Gastroesophageal sphincter (tissue), 4 donors: ENCODE results near the gene FCAR. TPM values are rescaled to one million over a fixed set of nuclear protein-coding genes. Genes with fewer than 3 reads are reported as not detected.
"Not testable (repeated sequence)": the region's sequence is repeated elsewhere in the genome, so short reads cannot be mapped to it uniquely, and the experiment has no call there.

Experiments used
- ATAC-seq: fragments of 150-250 bp; one replicate; pipeline ENCODE4 v1.9.1; 2016; ENCODE audit warnings: mild to moderate bottlenecking, moderate library complexity
- H3K27ac ChIP-seq, 4 donors: fragments of 200-600 bp; sonication (generic) in 3 of 4; 1 replicate in 3 of 4; 2 replicates in 1 of 4; pipeline ENCODE4 v1.5.1; 2016 to 2019
- H3K27me3 ChIP-seq: fragments of 200-600 bp; sonication (generic); one replicate; pipeline ENCODE4 v1.5.1; 2019
- H3K36me3 ChIP-seq, 2 donors: fragments of 200-600 bp; sonication (generic); one replicate each; pipeline ENCODE4 v1.5.1; 2019; ENCODE audit warnings: control low read depth in 1 of 2
- H3K4me1 ChIP-seq, 3 donors: fragments of 200-600 bp; sonication (generic); 1 replicate in 2 of 3; 2 replicates in 1 of 3; pipeline ENCODE4 v1.5.1; 2016 to 2019; ENCODE audit warnings: control low read depth in 2 of 3
- H3K4me3 ChIP-seq, 2 donors: fragments of 200-600 bp; sonication (generic); one replicate each; pipeline ENCODE4 v1.5.1; 2019; ENCODE audit warnings: mild to moderate bottlenecking in 1 of 2, moderate library complexity in 1 of 2
- H3K9me3 ChIP-seq, 3 donors: fragments of 200-600 bp; sonication (generic); one replicate each; pipeline ENCODE4 v1.5.1; 2017 to 2019; ENCODE audit warnings: control low read depth in 2 of 3
- EP300 ChIP-seq: sonication (generic); formaldehyde crosslinking; IDR thresholded peaks from one replicate; pipeline ENCODE4 v1.6.1; 2017; ENCODE audit warnings: antibody characterized with exemption, mild to moderate bottlenecking
- POLR2A ChIP-seq, 2 donors: fragments of 450-650 bp; IDR thresholded peaks; one replicate each; pipeline ENCODE4 v1.6.1; 2017; ENCODE audit warnings: antibody characterized with exemption in 2 of 2, mild to moderate bottlenecking in 2 of 2, moderate library complexity in 1 of 2
- POLR2AphosphoS5 ChIP-seq: sonication (generic); formaldehyde crosslinking; IDR thresholded peaks from one replicate; pipeline ENCODE4 v1.6.1; 2017; ENCODE audit warnings: antibody characterized with exemption
- WGBS, 2 donors: methylation state at CpG; one replicate each; pipeline ENCODE4 v1.1.5; 2018; ENCODE audit warnings: low coverage in 1 of 2; 5-methylcytosine and 5-hydroxymethylcytosine counted together
- total RNA-seq, 4 donors: library from RNA; depleted of rRNA; stranded (reverse); fragments of >200 nt; gene quantifications; one replicate each; pipeline ENCODE4 v1.1.0, GENCODE V29; 2016
- TF ChIP-seq, protein P1 (sequence below), 4 experiments: fragments of 200-600 bp in 2 of 4; fragments of 450-650 bp in 2 of 4; sonication (generic) in 1 of 4; IDR thresholded peaks; one replicate each; pipeline ENCODE4 v1.5.1; 2017 to 2019; ENCODE audit warnings: antibody characterized with exemption in 4 of 4, mild to moderate bottlenecking in 2 of 4, moderate library complexity in 2 of 4

FCAR gene
- total RNA-seq, 4 donors from 2014 or later = 2.7 to 4.9 TPM; not detected in 2

- H3K27ac ChIP-seq = no peak overlapping the region
- ATAC-seq = no peak
- no peaks in the 10 kb centered on the region for H3K9me3 ChIP-seq
- no peak for TF ChIP-seq POLR2AphosphoS5
- no peak for TF ChIP-seq POLR2A (IDR thresholded peaks at IDR 0.05)
- WGBS, 2 donors = 74 to 80% methylated on average over 2 to 9 of the region's 11 CpGs
- H3K27me3 ChIP-seq = peaks cover 48% of the 10 kb centered on the region
- no peak overlapping the region for H3K4me3 ChIP-seq
- H3K4me1 ChIP-seq = no peaks in the 10 kb centered on the region
- H3K36me3 ChIP-seq = no peaks in the 10 kb centered on the region
Measured at GRCh38 chr19:54889566-54889965, 15.5 kb downstream of the FCAR start.

- Histone ChIP-seq H3K27ac (no peak overlapping the region), H3K36me3 (no peaks in the 10 kb centered on the region), H3K4me1 (no peaks in the 10 kb centered on the region), H3K27me3 (peaks cover 29% of the 10 kb centered on the region), H3K9me3 (no peaks in the 10 kb centered on the region), H3K4me3 (no peak overlapping the region)
- ATAC-seq = no peak
- 19 to 31% methylated on average over 5 of the region's 7 CpGs for WGBS, 2 donors
- no peak for TF ChIP-seq EP300
- TF ChIP-seq POLR2A (IDR thresholded peaks at IDR 0.05) = no peak
- TF ChIP-seq, protein P1, sequence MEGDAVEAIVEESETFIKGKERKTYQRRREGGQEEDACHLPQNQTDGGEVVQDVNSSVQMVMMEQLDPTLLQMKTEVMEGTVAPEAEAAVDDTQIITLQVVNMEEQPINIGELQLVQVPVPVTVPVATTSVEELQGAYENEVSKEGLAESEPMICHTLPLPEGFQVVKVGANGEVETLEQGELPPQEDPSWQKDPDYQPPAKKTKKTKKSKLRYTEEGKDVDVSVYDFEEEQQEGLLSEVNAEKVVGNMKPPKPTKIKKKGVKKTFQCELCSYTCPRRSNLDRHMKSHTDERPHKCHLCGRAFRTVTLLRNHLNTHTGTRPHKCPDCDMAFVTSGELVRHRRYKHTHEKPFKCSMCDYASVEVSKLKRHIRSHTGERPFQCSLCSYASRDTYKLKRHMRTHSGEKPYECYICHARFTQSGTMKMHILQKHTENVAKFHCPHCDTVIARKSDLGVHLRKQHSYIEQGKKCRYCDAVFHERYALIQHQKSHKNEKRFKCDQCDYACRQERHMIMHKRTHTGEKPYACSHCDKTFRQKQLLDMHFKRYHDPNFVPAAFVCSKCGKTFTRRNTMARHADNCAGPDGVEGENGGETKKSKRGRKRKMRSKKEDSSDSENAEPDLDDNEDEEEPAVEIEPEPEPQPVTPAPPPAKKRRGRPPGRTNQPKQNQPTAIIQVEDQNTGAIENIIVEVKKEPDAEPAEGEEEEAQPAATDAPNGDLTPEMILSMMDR (IDR thresholded peaks at IDR 0.05) = no peak
- TF ChIP-seq POLR2AphosphoS5 = no peak
Measured at GRCh38 chr19:54893406-54893805, 19.4 kb downstream of the FCAR start.

DNA sequence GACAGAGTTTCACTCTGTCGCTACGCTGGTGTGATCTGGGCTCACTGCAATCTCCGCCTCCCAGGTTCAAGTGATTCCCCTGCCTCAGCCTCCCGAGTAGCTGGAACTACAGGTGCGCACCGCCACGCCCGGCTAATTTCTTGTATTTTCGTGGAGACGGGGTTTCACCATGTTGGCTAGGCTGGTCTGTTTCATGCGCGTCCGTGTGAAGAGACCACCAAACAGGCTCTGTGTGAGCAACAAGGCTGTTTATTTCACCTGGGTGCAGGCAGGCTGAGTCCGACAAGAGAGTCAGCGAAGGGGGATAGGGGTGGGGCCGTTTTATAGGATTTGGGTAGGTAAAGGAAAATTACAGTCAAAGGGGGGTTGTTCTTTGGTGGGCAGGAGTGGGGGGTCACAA is 20.1 kb downstream of the FCAR start:
- not testable (repeated sequence) for H3K4me3 ChIP-seq, H3K36me3 ChIP-seq, H3K9me3 ChIP-seq, H3K27ac ChIP-seq, ATAC-seq, H3K4me1 ChIP-seq
- 60% methylated on average over 2 of the region's 16 CpGs; no CpG with 5 or more reads in 1 of the 2 donors for WGBS, 2 donors
- H3K27me3 ChIP-seq = peaks cover 34% of the 10 kb centered on the region

DNA sequence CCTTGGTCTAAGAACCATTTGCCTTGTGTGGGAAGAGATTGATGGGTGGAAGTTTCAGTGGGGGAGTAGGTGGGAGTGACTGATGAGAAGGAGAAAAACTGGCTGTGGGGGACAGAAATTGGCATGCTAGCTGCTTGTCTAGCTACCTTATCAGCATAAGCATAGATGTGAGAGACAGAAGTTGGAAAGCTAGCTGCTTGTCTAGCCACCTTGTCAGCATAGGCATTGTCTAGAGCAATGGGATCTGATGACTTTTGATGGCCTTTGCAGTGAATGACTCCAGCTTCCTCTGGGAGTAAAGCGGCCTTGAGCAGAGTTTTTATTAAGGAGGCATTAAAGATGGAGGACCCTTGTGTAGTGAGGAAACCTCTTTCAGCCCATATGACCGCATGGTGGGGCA is 22.0 kb downstream of the FCAR start:
- no peak for TF ChIP-seq EP300
- no peak for TF ChIP-seq POLR2A (IDR thresholded peaks at IDR 0.05)
- TF ChIP-seq, protein P1 (IDR thresholded peaks at IDR 0.05) = no peak
- no peak for TF ChIP-seq POLR2AphosphoS5
- Histone ChIP-seq H3K4me1 (no peaks in the 10 kb centered on the region), H3K9me3 (no peaks in the 10 kb centered on the region), H3K27ac (no peak overlapping the region), H3K36me3 (no peaks in the 10 kb centered on the region), H3K4me3 (no peak overlapping the region), H3K27me3 (peaks cover 48% of the 10 kb centered on the region)
- 57 to 81% methylated on average over 1 to 2 of the region's 2 CpGs for WGBS, 2 donors
- ATAC-seq = no peak

DNA sequence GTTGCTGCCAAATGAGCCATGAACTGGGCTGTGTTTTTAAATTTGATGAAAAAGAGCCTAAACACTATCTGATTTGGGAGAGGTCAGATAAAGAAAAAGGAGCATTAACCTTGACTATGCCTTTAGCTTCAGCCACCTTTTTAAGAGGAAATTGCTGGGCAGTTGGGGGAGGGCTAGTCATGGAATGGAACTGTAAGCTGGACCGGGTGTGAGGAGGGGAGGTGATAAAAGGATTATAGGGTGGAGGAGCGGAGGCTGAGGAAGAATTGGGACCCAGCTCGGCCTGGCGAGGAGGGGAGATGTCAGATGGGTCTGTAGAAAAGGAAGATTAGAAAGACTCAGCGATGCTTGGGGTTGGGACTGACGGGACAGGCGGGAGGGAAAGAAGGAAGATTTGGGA is 24.6 kb downstream of the FCAR start:
- 59% methylated on average over 7 of the region's 7 CpGs; no CpG with 5 or more reads in 1 of the 2 donors for WGBS, 2 donors
- not testable (repeated sequence) for H3K9me3 ChIP-seq, H3K27ac ChIP-seq, H3K4me1 ChIP-seq, ATAC-seq, H3K36me3 ChIP-seq, H3K4me3 ChIP-seq
- H3K27me3 ChIP-seq = peaks cover 34% of the 10 kb centered on the region

DNA sequence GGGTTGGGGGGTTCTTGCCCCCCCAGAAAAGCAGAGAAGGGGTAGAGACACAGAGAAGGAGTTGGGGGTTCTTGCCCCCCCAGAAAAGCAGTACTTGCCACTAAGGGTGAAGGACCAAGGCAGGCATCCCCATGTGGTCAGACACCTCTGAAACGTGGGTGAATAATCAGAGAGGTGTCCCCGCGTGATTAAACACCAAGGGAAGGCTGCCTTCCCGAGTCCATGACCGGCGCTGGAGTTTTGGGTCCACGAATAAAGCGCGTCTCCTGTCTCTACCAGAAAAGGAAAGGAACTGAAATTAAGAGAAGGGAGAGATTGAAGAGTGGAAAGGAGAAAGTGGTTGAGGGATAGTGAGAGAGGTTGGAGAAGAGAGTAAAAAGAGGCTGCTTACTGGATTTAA is 25.6 kb downstream of the FCAR start:
- not testable (repeated sequence) for H3K36me3 ChIP-seq, H3K4me3 ChIP-seq, H3K27ac ChIP-seq, ATAC-seq, H3K9me3 ChIP-seq, H3K4me1 ChIP-seq
- 78% methylated on average over 7 of the region's 9 CpGs; no CpG with 5 or more reads in 1 of the 2 donors for WGBS, 2 donors
- H3K27me3 ChIP-seq = peaks cover 27% of the 10 kb centered on the region

DNA sequence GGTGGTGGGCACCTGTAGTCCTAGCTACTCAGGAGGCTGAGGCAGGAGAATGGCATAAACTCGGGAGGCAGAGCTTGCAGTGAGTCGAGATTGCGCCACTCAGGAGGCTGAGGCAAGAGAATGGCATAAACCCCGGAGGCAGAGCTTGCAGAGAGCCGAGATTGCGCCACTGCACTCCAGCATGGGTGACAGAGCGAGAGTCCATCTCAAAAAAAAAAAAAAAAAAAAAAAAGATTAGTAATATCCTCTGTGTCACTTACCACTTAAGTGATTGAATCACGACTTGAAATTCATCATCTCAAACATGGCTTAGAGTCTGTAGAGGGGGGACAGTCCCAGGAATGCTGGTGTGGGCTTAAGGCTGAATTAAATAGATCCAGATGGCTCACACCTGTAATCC is 27.1 kb downstream of the FCAR start:
- 66 to 88% methylated on average over 5 to 7 of the region's 8 CpGs for WGBS, 2 donors
- not testable (repeated sequence) for H3K4me3 ChIP-seq, ATAC-seq, H3K27ac ChIP-seq, H3K9me3 ChIP-seq, H3K36me3 ChIP-seq, H3K4me1 ChIP-seq
- H3K27me3 ChIP-seq = peaks cover 36% of the 10 kb centered on the region

DNA sequence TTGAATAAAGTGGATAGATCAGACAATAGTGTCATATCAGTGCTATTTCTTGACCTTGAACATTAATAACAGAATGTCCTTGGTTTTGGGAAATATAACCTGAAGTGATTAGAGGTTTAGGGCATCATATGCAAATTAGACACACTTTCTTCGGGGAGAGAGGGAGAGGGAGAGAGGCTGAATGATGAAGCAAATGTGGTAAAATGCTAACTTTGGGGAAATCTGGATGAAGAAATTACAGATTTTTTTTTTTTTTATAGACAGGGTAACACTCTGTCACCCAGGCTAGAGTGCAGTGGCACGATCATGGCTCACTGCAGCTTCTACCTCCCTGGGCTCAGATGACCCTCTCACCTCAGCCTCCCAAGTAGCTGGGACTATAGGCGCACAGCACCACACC is 28.0 kb downstream of the FCAR start:
- no peak for ATAC-seq
- H3K9me3 ChIP-seq = no peaks in the 10 kb centered on the region
- WGBS, 2 donors = 58 to 100% methylated on average over 1 to 3 of the region's 3 CpGs
- no peak for TF ChIP-seq EP300
- no peak for TF ChIP-seq POLR2AphosphoS5
- TF ChIP-seq POLR2A (IDR thresholded peaks at IDR 0.05) = no peak
- H3K4me1 ChIP-seq = no peaks in the 10 kb centered on the region
- peaks cover 45% of the 10 kb centered on the region for H3K27me3 ChIP-seq
- no peak overlapping the region for H3K27ac ChIP-seq
- H3K36me3 ChIP-seq = no peaks in the 10 kb centered on the region
- no peak overlapping the region for H3K4me3 ChIP-seq
